Measurements from ENCODE around the gene SLC1A3.
A peak's percentile ranks its signal among the peaks of the same experiment; 100 is the strongest.
"Not testable (repeated sequence)": the region's sequence is repeated elsewhere in the genome, so short reads cannot be mapped to it uniquely, and the experiment has no call there.

The SLC1A3 gene

DNA sequence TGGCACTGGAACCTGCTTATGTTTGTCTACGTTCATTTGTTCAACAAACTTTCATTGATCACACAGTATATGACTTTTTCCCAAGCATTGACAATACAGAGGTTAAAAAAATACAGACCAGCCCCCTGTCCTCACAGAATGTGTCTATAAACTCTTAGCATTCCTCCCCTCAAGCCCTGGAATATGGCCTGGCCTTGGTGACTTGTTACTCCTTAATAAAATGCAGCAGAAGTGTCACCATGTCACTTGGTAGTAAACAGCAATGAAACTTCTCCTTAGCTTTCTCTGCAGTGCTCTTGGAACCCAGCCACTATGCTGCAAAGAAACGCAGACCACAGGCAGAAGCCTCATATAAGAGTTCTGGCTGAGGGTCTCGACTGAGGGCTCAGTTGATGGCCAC lies 19.1 kb upstream of the SLC1A3 start:
- H3K36me3 ChIP-seq (ENCODE audit: control insufficient read depth in 4 of 4, insufficient read depth in 4 of 4, low read length in 3 of 4): no peaks in the 10 kb centered on the region
- 100% methylated on average over 2 of the region's 3 CpGs for WGBS (ENCODE audit: insufficient coverage)
- ChIA-PET CTCF (no interaction called here), POLR2A (no interaction called here)
- DNase-seq: no peak
- peaks cover 0 to 1% (median 0%) of the 10 kb centered on the region in 5 experiments for H3K27me3 ChIP-seq (replicated peaks in 2 of 5; ENCODE audit: control insufficient read depth in 4 of 5, insufficient read depth in 5 of 5, low read length in 4 of 5)
- H3K4me3 ChIP-seq (ENCODE audit: control insufficient read depth in 1 of 7, extremely low read depth in 1 of 7, insufficient read depth in 4 of 7, low read depth in 2 of 7, low read length in 6 of 7): no peak overlapping the region
- H3K4me1 ChIP-seq (ENCODE audit: control extremely low read depth in 1 of 4, control insufficient read depth in 4 of 4, insufficient read depth in 4 of 4, low read length in 3 of 4): no peaks in the 10 kb centered on the region
- H3K9me3 ChIP-seq (ENCODE audit: control extremely low read depth in 1 of 5, control insufficient read depth in 4 of 5, insufficient read depth in 2 of 5, low read depth in 1 of 5, low read length in 4 of 5): no peaks in the 10 kb centered on the region
- H3K27ac ChIP-seq (ENCODE audit: insufficient read depth in 1 of 2, low read depth in 1 of 2, low read length in 2 of 2, poor library complexity in 1 of 2, severe bottlenecking in 2 of 2): no peak overlapping the region

DNA sequence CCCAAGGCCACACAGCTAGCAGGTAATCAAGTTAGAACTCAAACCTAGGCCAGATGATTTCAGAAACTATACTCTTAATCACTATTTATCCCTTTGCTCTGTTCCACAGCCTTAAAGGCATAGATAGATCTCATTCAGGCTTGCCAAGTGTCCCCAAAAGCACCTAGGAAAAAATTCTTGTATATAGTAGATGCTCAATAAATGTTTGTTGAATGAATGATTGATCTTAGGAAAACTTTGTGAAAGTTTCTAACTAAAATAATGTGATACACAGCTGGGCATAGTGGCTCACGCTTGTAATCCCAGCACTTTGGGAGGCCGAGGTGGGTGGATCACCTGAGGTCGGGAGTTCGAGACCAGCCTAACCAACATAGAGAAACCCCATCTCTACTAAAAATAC lies 16.7 kb upstream of the SLC1A3 start:
- WGBS (ENCODE audit: insufficient coverage): 95% methylated on average over 4 of the region's 4 CpGs
- DNase-seq; H3K36me3 ChIP-seq (ENCODE audit: control insufficient read depth in 4 of 4, insufficient read depth in 4 of 4, low read length in 3 of 4); POLR2A ChIA-PET; H3K27me3 ChIP-seq (replicated peaks in 2 of 5; ENCODE audit: control insufficient read depth in 4 of 5, insufficient read depth in 5 of 5, low read length in 4 of 5); H3K27ac ChIP-seq (ENCODE audit: insufficient read depth in 1 of 2, low read depth in 1 of 2, low read length in 2 of 2, poor library complexity in 1 of 2, severe bottlenecking in 2 of 2); H3K9me3 ChIP-seq (ENCODE audit: control extremely low read depth in 1 of 5, control insufficient read depth in 4 of 5, insufficient read depth in 2 of 5, low read depth in 1 of 5, low read length in 4 of 5); H3K4me3 ChIP-seq (ENCODE audit: control insufficient read depth in 1 of 7, extremely low read depth in 1 of 7, insufficient read depth in 4 of 7, low read depth in 2 of 7, low read length in 6 of 7): not testable (repeated sequence)
- H3K4me1 ChIP-seq (ENCODE audit: control extremely low read depth in 1 of 4, control insufficient read depth in 4 of 4, insufficient read depth in 4 of 4, low read length in 3 of 4): peaks cover 7 to 17% (median 13%) of the 10 kb centered on the region in 4 experiments
- CTCF ChIA-PET: interaction anchor here (0.9 to 2.0 kb wide), 2 partner anchors 102 to 110 kb away, joined by 3 to 4 read pairs; no protein-coding TSS in a partner anchor

DNA sequence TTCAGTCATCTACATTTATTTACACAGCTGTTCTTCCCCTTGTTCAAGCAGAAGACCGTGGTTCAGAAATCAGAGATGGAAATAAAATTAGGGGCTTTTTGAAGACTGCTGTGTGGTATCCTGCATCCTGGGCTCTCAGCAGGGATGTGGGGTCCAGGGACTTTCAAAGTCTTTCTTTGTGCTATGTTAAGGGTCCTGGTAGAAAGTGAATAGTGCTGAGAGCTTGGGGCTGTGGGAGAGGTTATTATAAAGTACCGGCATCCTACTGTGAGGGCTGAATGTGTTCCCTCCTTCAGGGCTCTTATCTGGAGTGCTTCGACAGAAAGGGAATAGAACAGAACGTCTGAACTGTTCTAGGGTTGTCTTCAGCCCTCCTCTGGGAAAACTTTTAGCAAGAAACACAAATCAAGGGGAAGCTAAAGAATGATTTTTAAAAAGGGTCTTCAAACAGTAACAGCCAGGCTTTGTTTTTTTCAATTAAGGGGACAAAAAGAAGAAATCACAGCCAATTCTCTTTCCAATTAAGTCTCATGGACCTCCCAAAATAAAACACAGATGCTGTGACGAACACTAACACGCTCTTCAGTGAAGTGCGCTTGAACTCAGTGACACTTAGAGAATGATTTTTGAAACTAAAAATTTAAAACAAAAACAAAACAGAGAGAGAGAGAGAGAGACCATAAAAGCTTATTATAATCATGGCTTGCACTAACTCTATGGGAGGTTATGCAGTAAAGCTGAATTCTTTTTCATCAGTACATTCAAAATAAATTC lies 15.7 kb upstream of the SLC1A3 start:
- CTCF ChIA-PET: interaction anchor here (0.9 to 2.0 kb wide), 3 partner anchors 10 to 109 kb away, joined by 3 to 4 read pairs (median 3); no protein-coding TSS in a partner anchor

DNA sequence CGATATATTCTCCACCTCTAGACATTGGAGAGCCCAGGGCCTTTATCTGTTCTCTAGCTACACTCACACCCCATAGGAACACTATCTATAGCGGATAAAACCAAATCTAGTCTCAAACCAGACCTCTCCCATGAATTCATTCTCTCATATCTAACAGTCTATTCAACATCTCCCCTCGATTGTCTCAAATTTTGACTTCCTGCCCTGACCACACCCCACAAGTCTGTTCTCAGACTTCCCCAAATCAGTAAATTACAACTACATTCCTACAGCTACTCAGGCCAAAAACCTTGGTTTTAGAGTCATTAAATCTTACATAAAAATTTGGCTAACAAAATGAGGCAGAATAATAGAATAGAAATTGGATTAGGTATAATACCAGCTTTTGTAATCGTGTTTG lies 12.5 kb upstream of the SLC1A3 start:
- Histone ChIP-seq H3K27me3 (replicated peaks in 2 of 5; ENCODE audit: control insufficient read depth in 4 of 5, insufficient read depth in 5 of 5, low read length in 4 of 5) (no peaks in the 10 kb centered on the region), H3K27ac (ENCODE audit: insufficient read depth in 1 of 2, low read depth in 1 of 2, low read length in 2 of 2, poor library complexity in 1 of 2, severe bottlenecking in 2 of 2) (peak overlapping the region in 1 of 2 experiments; percentile 28), H3K36me3 (ENCODE audit: control insufficient read depth in 4 of 4, insufficient read depth in 4 of 4, low read length in 3 of 4) (no peaks in the 10 kb centered on the region), H3K4me1 (ENCODE audit: control extremely low read depth in 1 of 4, control insufficient read depth in 4 of 4, insufficient read depth in 4 of 4, low read length in 3 of 4) (peaks cover 7 to 18% (median 13%) of the 10 kb centered on the region in 4 experiments), H3K4me3 (ENCODE audit: control insufficient read depth in 1 of 7, extremely low read depth in 1 of 7, insufficient read depth in 4 of 7, low read depth in 2 of 7, low read length in 6 of 7) (peak overlapping the region in 3 of 7 experiments; percentile 19 to 42 (median 37)), H3K9me3 (ENCODE audit: control extremely low read depth in 1 of 5, control insufficient read depth in 4 of 5, insufficient read depth in 2 of 5, low read depth in 1 of 5, low read length in 4 of 5) (no peaks in the 10 kb centered on the region)
- peak; percentile 44 to 85 (median 77) for DNase-seq
- ChIA-PET POLR2A (no interaction called here), CTCF (interaction anchor here (0.9 to 1.7 kb wide), 2 partner anchors 11 to 100 kb away, joined by 3 to 9 read pairs; no protein-coding TSS in a partner anchor)
- 0% methylated on average over 2 of the region's 4 CpGs for WGBS (ENCODE audit: insufficient coverage)

More for the DNA sequence above, 15.7 kb upstream of the SLC1A3 start:
- no peaks in the 10 kb centered on the region for H3K27me3 ChIP-seq (replicated peaks in 2 of 5; ENCODE audit: control insufficient read depth in 4 of 5, insufficient read depth in 5 of 5, low read length in 4 of 5)
- H3K27ac ChIP-seq (ENCODE audit: insufficient read depth in 1 of 2, low read depth in 1 of 2, low read length in 2 of 2, poor library complexity in 1 of 2, severe bottlenecking in 2 of 2): no peak overlapping the region
- H3K4me1 ChIP-seq (ENCODE audit: control extremely low read depth in 1 of 4, control insufficient read depth in 4 of 4, insufficient read depth in 4 of 4, low read length in 3 of 4): peaks cover 7 to 18% (median 13%) of the 10 kb centered on the region in 4 experiments
- no peak overlapping the region for H3K4me3 ChIP-seq (ENCODE audit: control insufficient read depth in 1 of 7, extremely low read depth in 1 of 7, insufficient read depth in 4 of 7, low read depth in 2 of 7, low read length in 6 of 7)
- no peaks in the 10 kb centered on the region for H3K36me3 ChIP-seq (ENCODE audit: control insufficient read depth in 4 of 4, insufficient read depth in 4 of 4, low read length in 3 of 4)
- no peak for DNase-seq
- H3K9me3 ChIP-seq (ENCODE audit: control extremely low read depth in 1 of 5, control insufficient read depth in 4 of 5, insufficient read depth in 2 of 5, low read depth in 1 of 5, low read length in 4 of 5): no peaks in the 10 kb centered on the region
- 85% methylated on average over 3 of the region's 7 CpGs for WGBS (ENCODE audit: insufficient coverage)
- POLR2A ChIA-PET: no interaction called here

DNA sequence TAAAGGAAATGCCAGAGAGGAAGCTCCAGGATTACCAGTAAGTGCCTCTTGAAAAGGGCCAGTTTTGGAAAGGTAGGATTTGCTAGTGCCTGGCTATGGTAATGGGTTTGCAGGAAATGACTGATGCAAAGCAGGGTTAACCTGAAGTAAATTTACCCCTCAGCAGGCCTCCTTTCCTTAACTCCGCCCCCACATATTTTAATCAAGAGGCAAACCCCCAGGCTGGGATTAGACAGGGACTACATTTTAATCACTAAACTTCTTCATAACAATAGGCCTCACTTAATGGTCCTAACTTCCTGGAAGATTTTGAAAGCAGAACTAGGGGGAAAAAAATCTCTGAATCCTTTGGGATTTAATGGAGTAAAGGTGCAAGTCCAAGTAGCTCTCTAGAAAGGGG lies 10.2 kb upstream of the SLC1A3 start:
- Histone ChIP-seq H3K27ac (ENCODE audit: insufficient read depth in 1 of 2, low read depth in 1 of 2, low read length in 2 of 2, poor library complexity in 1 of 2, severe bottlenecking in 2 of 2) (no peak overlapping the region), H3K9me3 (ENCODE audit: control extremely low read depth in 1 of 5, control insufficient read depth in 4 of 5, insufficient read depth in 2 of 5, low read depth in 1 of 5, low read length in 4 of 5) (no peaks in the 10 kb centered on the region), H3K4me1 (ENCODE audit: control extremely low read depth in 1 of 4, control insufficient read depth in 4 of 4, insufficient read depth in 4 of 4, low read length in 3 of 4) (peaks cover 7 to 18% (median 13%) of the 10 kb centered on the region in 4 experiments), H3K27me3 (replicated peaks in 2 of 5; ENCODE audit: control insufficient read depth in 4 of 5, insufficient read depth in 5 of 5, low read length in 4 of 5) (no peaks in the 10 kb centered on the region), H3K36me3 (ENCODE audit: control insufficient read depth in 4 of 4, insufficient read depth in 4 of 4, low read length in 3 of 4) (no peaks in the 10 kb centered on the region), H3K4me3 (ENCODE audit: control insufficient read depth in 1 of 7, extremely low read depth in 1 of 7, insufficient read depth in 4 of 7, low read depth in 2 of 7, low read length in 6 of 7) (no peak overlapping the region)
- ChIA-PET POLR2A (no interaction called here), CTCF (interaction anchor here (0.6 kb wide), 1 partner anchor 9 kb away, joined by 3 read pairs; no protein-coding TSS in a partner anchor)
- 100% methylated on average over 1 of the region's 1 CpG for WGBS (ENCODE audit: insufficient coverage)
- no peak for DNase-seq

DNA sequence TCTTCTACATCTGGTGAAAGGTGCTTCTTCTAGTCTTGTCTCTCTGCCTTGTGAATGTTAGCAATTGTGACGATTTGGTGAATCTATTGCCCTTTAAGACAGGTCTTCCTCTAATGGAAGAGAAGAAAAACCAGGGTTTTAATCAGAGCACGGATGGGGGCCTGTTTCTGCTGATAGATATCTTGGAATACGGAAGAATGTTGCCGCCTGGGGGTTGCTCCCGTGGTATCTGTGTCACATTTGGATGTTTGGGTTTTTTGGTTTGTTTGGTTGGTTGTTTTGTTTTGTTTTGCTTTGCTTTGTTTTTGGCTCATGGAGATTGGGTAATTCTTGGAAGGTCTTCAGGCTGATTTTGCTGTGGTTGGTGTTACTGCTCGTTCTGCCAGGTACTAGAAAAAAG lies 9.7 kb upstream of the SLC1A3 start:
- no peaks in the 10 kb centered on the region for H3K36me3 ChIP-seq (ENCODE audit: control insufficient read depth in 4 of 4, insufficient read depth in 4 of 4, low read length in 3 of 4)
- DNase-seq: no peak
- H3K27ac ChIP-seq (ENCODE audit: insufficient read depth in 1 of 2, low read depth in 1 of 2, low read length in 2 of 2, poor library complexity in 1 of 2, severe bottlenecking in 2 of 2): no peak overlapping the region
- ChIA-PET POLR2A (no interaction called here), CTCF (interaction anchor here (0.6 kb wide), 1 partner anchor 9 kb away, joined by 3 read pairs; no protein-coding TSS in a partner anchor)
- peaks cover 7 to 18% (median 13%) of the 10 kb centered on the region in 4 experiments for H3K4me1 ChIP-seq (ENCODE audit: control extremely low read depth in 1 of 4, control insufficient read depth in 4 of 4, insufficient read depth in 4 of 4, low read length in 3 of 4)
- 88% methylated on average over 2 of the region's 6 CpGs for WGBS (ENCODE audit: insufficient coverage)
- no peak overlapping the region for H3K4me3 ChIP-seq (ENCODE audit: control insufficient read depth in 1 of 7, extremely low read depth in 1 of 7, insufficient read depth in 4 of 7, low read depth in 2 of 7, low read length in 6 of 7)
- no peaks in the 10 kb centered on the region for H3K27me3 ChIP-seq (replicated peaks in 2 of 5; ENCODE audit: control insufficient read depth in 4 of 5, insufficient read depth in 5 of 5, low read length in 4 of 5)
- H3K9me3 ChIP-seq (ENCODE audit: control extremely low read depth in 1 of 5, control insufficient read depth in 4 of 5, insufficient read depth in 2 of 5, low read depth in 1 of 5, low read length in 4 of 5): no peaks in the 10 kb centered on the region

DNA sequence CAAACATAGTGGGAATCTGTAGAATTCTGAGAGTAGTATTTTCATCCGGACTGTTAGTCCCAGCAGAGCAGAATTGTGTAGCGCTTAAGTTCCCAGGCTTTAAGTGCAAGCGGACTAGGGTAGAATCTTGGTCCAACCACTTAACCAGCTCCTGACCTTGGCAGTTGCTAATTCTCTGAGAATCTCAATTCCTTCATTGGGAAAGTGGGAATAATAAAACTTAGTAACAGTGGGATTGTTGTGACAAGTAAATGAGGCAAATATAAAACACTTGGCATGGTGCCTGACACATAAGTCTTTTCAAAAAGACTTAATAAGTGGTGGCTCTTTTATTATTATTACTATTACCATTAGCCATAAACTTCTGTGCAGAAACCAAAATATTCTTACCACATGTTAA lies 8.4 kb upstream of the SLC1A3 start:
- POLR2A ChIA-PET: no interaction called here
- Histone ChIP-seq H3K4me3 (ENCODE audit: control insufficient read depth in 1 of 7, extremely low read depth in 1 of 7, insufficient read depth in 4 of 7, low read depth in 2 of 7, low read length in 6 of 7) (no peak overlapping the region), H3K27me3 (replicated peaks in 2 of 5; ENCODE audit: control insufficient read depth in 4 of 5, insufficient read depth in 5 of 5, low read length in 4 of 5) (no peaks in the 10 kb centered on the region), H3K27ac (ENCODE audit: insufficient read depth in 1 of 2, low read depth in 1 of 2, low read length in 2 of 2, poor library complexity in 1 of 2, severe bottlenecking in 2 of 2) (no peak overlapping the region), H3K36me3 (ENCODE audit: control insufficient read depth in 4 of 4, insufficient read depth in 4 of 4, low read length in 3 of 4) (no peaks in the 10 kb centered on the region), H3K9me3 (ENCODE audit: control extremely low read depth in 1 of 5, control insufficient read depth in 4 of 5, insufficient read depth in 2 of 5, low read depth in 1 of 5, low read length in 4 of 5) (no peaks in the 10 kb centered on the region), H3K4me1 (ENCODE audit: control extremely low read depth in 1 of 4, control insufficient read depth in 4 of 4, insufficient read depth in 4 of 4, low read length in 3 of 4) (peaks cover 7 to 21% (median 13%) of the 10 kb centered on the region in 4 experiments)
- no peak for DNase-seq
- CTCF ChIA-PET: interaction anchor here (1.0 kb wide), 1 partner anchor 98 kb away, joined by 3 read pairs; no protein-coding TSS in a partner anchor
- 100% methylated on average over 2 of the region's 3 CpGs for WGBS (ENCODE audit: insufficient coverage)
